Tibial artery (tissue), 4 donors: ENCODE results near the gene RALGPS1.

Source experiments
- DNase-seq, 2 donors: peaks; one replicate each; pipeline ENCODE4 v3.0.0-alpha.2; 2019
- H3K27ac ChIP-seq, 2 donors: fragments of 200-600 bp; sonication (generic) in 1 of 2; 1 replicate in 1 of 2; 2 replicates in 1 of 2; pipeline ENCODE4 v1.5.1; 2018 to 2019; ENCODE audit warnings: mild to moderate bottlenecking in 1 of 2
- H3K27me3 ChIP-seq, 2 donors: fragments of 200-600 bp; sonication (generic) in 1 of 2; one replicate each; pipeline versions ENCODE4 v1.5.1 to v1.6.0; 2016 to 2019
- H3K36me3 ChIP-seq, 3 donors: fragments of 200-600 bp; sonication (generic) in 2 of 3; one replicate each; pipeline ENCODE4 v1.5.1; 2016 to 2019; ENCODE audit warnings: mild to moderate bottlenecking in 2 of 3
- H3K4me1 ChIP-seq, 4 donors: fragments of 200-600 bp; sonication (generic) in 2 of 4; 1 replicate in 3 of 4; 2 replicates in 1 of 4; pipeline ENCODE4 v1.5.1; 2016 to 2019
- H3K4me3 ChIP-seq, 2 donors: fragments of 200-600 bp; sonication (generic) in 1 of 2; 1 replicate in 1 of 2; 2 replicates in 1 of 2; pipeline ENCODE4 v1.5.1; 2018 to 2019; ENCODE audit warnings: mild to moderate bottlenecking in 2 of 2
- H3K9me3 ChIP-seq, 3 donors: fragments of 200-600 bp; sonication (generic) in 1 of 3; one replicate each; pipeline ENCODE4 v1.5.1; 2016 to 2019
- intact Hi-C: fragments of 100-400 bp; cut with DNase I; formaldehyde crosslinking; loops from one replicate; pipeline ENCODE4 v1.15.0; 2023; ENCODE audit warnings: low total_unique reads
- TF ChIP-seq, protein P1 (sequence below), 2 experiments: fragments of 200-600 bp in 1 of 2; fragments of 450-650 bp in 1 of 2; IDR thresholded peaks; one replicate each; pipeline ENCODE4 v1.5.1; 2017 to 2019; ENCODE audit warnings: antibody characterized with exemption in 2 of 2, mild to moderate bottlenecking in 1 of 2, moderate library complexity in 1 of 2

Gene RALGPS1

GRCh38 chr9:127264462-127265219, 350.1 kb downstream of the RALGPS1 start, which contains the start of gene GARNL3:
GARNL3 (plus strand) TSS chr9:127264774; CDS start chr9:127264878, 104 bp downstream.
- no peaks in the 10 kb centered on the region for H3K9me3 ChIP-seq
- no peaks in the 10 kb centered on the region for H3K36me3 ChIP-seq
- intact Hi-C loops, result no loop called here
- TF ChIP-seq, protein P1, sequence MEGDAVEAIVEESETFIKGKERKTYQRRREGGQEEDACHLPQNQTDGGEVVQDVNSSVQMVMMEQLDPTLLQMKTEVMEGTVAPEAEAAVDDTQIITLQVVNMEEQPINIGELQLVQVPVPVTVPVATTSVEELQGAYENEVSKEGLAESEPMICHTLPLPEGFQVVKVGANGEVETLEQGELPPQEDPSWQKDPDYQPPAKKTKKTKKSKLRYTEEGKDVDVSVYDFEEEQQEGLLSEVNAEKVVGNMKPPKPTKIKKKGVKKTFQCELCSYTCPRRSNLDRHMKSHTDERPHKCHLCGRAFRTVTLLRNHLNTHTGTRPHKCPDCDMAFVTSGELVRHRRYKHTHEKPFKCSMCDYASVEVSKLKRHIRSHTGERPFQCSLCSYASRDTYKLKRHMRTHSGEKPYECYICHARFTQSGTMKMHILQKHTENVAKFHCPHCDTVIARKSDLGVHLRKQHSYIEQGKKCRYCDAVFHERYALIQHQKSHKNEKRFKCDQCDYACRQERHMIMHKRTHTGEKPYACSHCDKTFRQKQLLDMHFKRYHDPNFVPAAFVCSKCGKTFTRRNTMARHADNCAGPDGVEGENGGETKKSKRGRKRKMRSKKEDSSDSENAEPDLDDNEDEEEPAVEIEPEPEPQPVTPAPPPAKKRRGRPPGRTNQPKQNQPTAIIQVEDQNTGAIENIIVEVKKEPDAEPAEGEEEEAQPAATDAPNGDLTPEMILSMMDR (IDR thresholded peaks at IDR 0.05), result no peak
- H3K27me3 ChIP-seq, result no peaks in the 10 kb centered on the region
- DNase-seq, result no peak
- H3K27ac ChIP-seq, result peak within 1 kb of the TSS; percentile 56 to 83
- H3K4me3 ChIP-seq, result no peak within 1 kb of the TSS
- peaks cover 0 to 66% (median 30%) of the 10 kb centered on the region in 4 donors for H3K4me1 ChIP-seq

- no peak for DNase-seq
- Histone ChIP-seq H3K4me3 (no peak overlapping the region), H3K36me3 (no peaks in the 10 kb centered on the region), H3K27ac (peak overlapping the region; percentile 36 to 54), H3K27me3 (no peaks in the 10 kb centered on the region), H3K4me1 (peaks cover 0 to 35% (median 21%) of the 10 kb centered on the region in 4 donors), H3K9me3 (no peaks in the 10 kb centered on the region)
- intact Hi-C loops, result no loop called here
- TF ChIP-seq, protein P1 (IDR thresholded peaks at IDR 0.05), result no peak
Observed at GRCh38 chr9:127267793-127268525, 353.4 kb downstream of the RALGPS1 start.

- TF ChIP-seq, protein P1 (IDR thresholded peaks at IDR 0.05), result no peak
- peak overlapping the region in 1 of 2 donors; percentile 54 for H3K27ac ChIP-seq
- DNase-seq, result no peak
Observed at GRCh38 chr9:127269449-127269848, 354.9 kb downstream of the RALGPS1 start.

More at GRCh38 chr9:127269449-127269848, 354.9 kb downstream of the RALGPS1 start:
- no peaks in the 10 kb centered on the region for H3K9me3 ChIP-seq
- H3K27me3 ChIP-seq, result no peaks in the 10 kb centered on the region
- H3K36me3 ChIP-seq, result no peaks in the 10 kb centered on the region
- H3K4me1 ChIP-seq, result peaks cover 0 to 29% (median 10%) of the 10 kb centered on the region in 4 donors
- intact Hi-C loops, result no loop called here
- no peak overlapping the region for H3K4me3 ChIP-seq
